NOMO-1 treated with dmso at 0.1 percent for 144 hours (cell line): Measurements from ENCODE around the gene RALGAPA2.
"Not testable (repeated sequence)": the region's sequence is repeated elsewhere in the genome, so short reads cannot be mapped to it uniquely, and the experiment has no call there.

Experiments
- DNase-seq: peaks from one replicate; lab custom pipeline; 2025; ENCODE audit not compliant: unreplicated experiment; lab: John Stamatoyannopoulos, UW

The RALGAPA2 gene

GRCh38 chr20:20547221-20547875 is 165.1 kb downstream of the RALGAPA2 start:
- no peak for DNase-seq

- DNase-seq: no peak
Measured at GRCh38 chr20:20546402-20546801, 166.0 kb downstream of the RALGAPA2 start.

- not testable (repeated sequence) for DNase-seq
Measured at GRCh38 chr20:20543348-20543747, 169.1 kb downstream of the RALGAPA2 start.

- no peak for DNase-seq
Measured at GRCh38 chr20:20536240-20536933, 176.1 kb downstream of the RALGAPA2 start.

GRCh38 chr20:20535051-20535450 is 177.4 kb downstream of the RALGAPA2 start:
- DNase-seq: no peak

- no peak for DNase-seq
Measured at GRCh38 chr20:20531283-20531682, 181.2 kb downstream of the RALGAPA2 start.

GRCh38 chr20:20530428-20531151 is 181.9 kb downstream of the RALGAPA2 start:
- no peak for DNase-seq

GRCh38 chr20:20529597-20529996 is 182.8 kb downstream of the RALGAPA2 start:
- no peak for DNase-seq

- no peak for DNase-seq
Measured at GRCh38 chr20:20528861-20529260, 183.6 kb downstream of the RALGAPA2 start.

- DNase-seq: no peak
Measured at GRCh38 chr20:20527661-20528060, 184.8 kb downstream of the RALGAPA2 start.

GRCh38 chr20:20525756-20526155 is 186.7 kb downstream of the RALGAPA2 start:
- DNase-seq: no peak

- no peak for DNase-seq
Measured at GRCh38 chr20:20525214-20525613, 187.2 kb downstream of the RALGAPA2 start.

GRCh38 chr20:20524756-20525155 is 187.7 kb downstream of the RALGAPA2 start:
- DNase-seq: no peak

GRCh38 chr20:20521736-20522135 is 190.7 kb downstream of the RALGAPA2 start:
- DNase-seq: no peak

GRCh38 chr20:20520776-20521175 is 191.7 kb downstream of the RALGAPA2 start:
- no peak for DNase-seq

- DNase-seq: no peak
Measured at GRCh38 chr20:20519269-20519668, 193.2 kb downstream of the RALGAPA2 start.

GRCh38 chr20:20518263-20518662 is 194.2 kb downstream of the RALGAPA2 start:
- no peak for DNase-seq

GRCh38 chr20:20517296-20517695 is 195.1 kb downstream of the RALGAPA2 start:
- no peak for DNase-seq

GRCh38 chr20:20513720-20514119 is 198.7 kb downstream of the RALGAPA2 start:
- DNase-seq: no peak

GRCh38 chr20:20505554-20505953 is 206.9 kb downstream of the RALGAPA2 start:
- DNase-seq: no peak

- DNase-seq: no peak
Measured at GRCh38 chr20:20503777-20504530, 208.5 kb downstream of the RALGAPA2 start.
